ENCODE results near the gene FOXC1.

GRCh38 chr6:1640476-1640875 lies 30.8 kb downstream of the FOXC1 start:
- no peak for TF ChIP-seq CTCF (IDR thresholded peaks at IDR 0.05; ENCODE audit: insufficient read depth, low read length)
- TF ChIP-seq POLR2AphosphoS5 (IDR thresholded peaks at IDR 0.05; ENCODE audit: low read depth): no peak
- no peak for TF ChIP-seq GABPA (IDR thresholded peaks at IDR 0.05; ENCODE audit: low read depth)
